Activated CD4-positive, alpha-beta T cell treated with anti-CD3 and anti-CD28 coated beads for 1 hour (primary cell): Measurements from ENCODE around the gene PAPOLA.
"Not testable (repeated sequence)": the region's sequence is repeated elsewhere in the genome, so short reads cannot be mapped to it uniquely, and the experiment has no call there.

Source experiments
- DNase-seq: peaks from one replicate; pipeline ENCODE4 v3.0.0-alpha.2; 2020

The PAPOLA gene

DNA sequence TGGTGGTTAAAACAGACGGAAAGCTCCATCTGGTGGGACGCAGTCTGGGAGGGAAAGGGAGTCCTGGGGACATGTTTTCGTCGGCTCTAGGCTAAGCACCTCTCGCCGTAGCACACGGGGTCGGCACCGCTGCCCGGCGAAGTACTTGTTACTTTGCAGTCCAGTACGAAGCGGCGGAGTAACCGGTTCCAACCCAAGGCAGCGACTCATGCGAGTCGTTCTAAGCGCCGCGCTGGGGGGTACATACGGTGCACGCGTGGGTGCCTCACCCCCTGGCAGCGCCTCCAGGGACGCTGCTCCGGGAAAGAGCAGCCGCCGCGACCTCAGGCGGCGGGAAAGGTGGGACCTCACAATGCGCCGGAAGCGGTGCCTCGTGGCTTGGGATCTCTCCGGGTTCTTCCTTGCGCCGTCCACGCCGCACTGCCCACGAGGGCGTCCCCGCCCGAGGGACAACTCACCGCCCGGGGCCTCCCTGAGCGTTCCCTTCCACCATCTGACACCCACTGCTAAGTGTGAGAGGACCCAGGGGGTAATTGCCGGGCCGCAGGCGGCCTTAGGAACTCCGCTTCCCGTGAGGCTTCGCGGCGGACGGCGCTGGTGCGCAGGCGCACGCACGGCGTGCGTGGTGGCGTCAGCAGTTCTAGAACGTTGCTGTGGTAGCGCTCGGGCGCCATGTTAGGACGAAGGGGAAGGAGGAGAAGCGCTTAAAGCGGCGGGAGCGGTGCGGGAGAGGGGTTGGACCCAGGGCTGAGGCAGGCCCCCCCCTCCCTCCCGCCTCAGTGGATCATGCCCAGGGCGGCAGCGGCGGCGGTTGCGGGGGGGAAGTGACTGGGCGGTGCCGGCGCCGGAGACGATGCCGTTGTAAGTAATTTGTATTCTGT is at the start of gene PAPOLA:
PAPOLA (plus strand) TSS at position 643 of the 881 bp plus-strand sequence; CDS start at position 854, 211 bp downstream.
- DNase-seq, result peak; percentile 94

DNA sequence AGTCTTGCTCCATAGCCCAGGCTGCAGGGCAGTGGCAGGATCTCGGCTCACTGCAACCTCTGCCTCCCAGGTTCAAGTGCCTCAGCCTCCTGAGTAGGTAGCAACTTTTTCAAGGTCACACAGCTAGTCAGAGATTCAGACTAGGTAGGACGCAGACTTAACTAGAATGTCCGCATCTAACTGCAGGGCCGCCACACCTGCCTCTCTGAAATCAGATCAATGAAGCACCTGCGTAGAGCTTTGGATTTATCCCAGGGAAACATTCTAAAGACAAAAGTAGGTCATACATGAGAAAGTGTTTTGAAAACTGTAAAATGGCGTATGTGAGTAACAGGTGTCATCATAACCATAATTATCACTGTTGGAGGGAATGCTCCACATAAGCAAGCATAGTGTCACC is 49.5 kb upstream of the PAPOLA start:
- no peak for DNase-seq

DNA sequence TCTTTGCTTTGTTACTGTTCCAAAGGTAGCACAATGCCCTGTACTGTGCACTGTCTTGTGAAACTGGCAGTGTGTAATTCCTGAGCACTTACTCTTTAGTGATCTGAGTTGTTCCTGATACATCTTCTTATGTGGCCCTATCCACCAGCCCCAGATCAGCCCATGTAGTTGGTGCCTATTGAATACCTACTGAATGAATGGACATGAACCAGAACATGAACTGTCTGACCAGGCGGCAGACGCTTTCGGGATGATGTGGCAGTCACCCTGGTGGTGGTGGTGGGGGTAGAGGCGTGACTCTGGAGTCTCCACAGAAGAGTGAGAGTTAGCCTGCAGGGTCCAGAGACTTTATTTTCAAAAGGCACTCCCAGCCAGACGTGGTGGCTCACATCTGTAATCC is 46.6 kb upstream of the PAPOLA start:
- no peak for DNase-seq

DNA sequence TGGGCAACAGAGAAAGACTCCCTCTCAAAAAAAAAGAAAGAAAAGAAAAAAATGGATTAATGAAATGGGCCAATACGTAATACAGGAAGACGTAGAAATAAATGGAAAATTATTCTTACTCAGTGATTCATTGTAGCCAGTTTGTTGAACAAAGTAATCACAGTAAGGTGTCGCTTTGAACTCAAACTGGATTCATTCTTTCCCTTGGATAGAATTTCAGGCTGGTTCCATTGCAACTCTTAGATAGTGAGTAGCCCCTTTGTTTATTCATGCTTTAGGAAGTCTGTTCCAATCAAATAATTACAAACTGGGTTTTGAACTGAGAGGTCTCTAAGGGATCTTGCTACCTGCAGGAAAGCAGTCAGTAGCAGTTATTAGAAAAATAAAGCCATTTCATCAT is 42.3 kb upstream of the PAPOLA start:
- no peak for DNase-seq

- DNase-seq, result no peak
Observed at GRCh38 chr14:96461950-96462798, 40.0 kb upstream of the PAPOLA start.

DNA sequence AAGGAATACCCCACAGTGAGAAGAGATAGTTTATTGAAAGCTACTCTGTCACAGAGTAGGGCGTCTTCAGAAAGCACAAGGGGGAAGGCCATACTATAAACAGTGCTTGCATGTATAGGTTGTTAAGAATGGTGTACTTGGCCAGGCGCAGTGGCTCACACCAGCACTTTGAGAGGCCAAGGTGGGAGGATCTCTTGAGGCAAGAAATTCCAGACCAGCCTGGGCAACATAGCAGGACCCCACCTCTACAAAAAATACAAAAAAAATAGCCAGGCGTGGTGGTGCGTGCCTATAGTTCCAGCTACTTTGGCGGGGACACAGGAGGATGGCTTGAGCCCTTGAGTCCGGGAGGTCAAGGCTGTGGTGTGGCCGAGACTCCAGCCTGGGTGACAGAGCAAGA is 38.0 kb upstream of the PAPOLA start:
- no peak for DNase-seq

DNA sequence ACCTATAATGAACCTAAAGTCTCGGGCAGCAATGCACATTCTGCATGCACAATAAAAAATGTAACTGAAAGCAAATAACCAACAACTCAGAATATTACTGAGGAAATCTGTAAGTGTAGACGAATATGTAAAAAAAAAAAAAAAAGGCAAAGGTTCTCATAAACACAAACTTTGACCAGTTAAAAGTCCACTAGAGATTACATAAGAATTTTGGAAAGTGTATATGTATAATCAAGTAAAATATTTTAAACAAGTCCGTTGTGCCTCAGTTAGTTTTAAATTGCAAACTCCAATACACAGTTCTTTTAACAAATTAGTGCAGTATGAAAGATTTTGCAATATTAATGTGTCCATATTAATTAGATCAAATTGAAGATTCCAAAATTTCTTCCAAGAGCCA is 35.3 kb upstream of the PAPOLA start:
- DNase-seq, result no peak

- DNase-seq, result no peak
Observed at GRCh38 chr14:96470331-96470730, 31.9 kb upstream of the PAPOLA start.

- DNase-seq, result not testable (repeated sequence)
Observed at GRCh38 chr14:96470967-96471366, 31.2 kb upstream of the PAPOLA start.

DNA sequence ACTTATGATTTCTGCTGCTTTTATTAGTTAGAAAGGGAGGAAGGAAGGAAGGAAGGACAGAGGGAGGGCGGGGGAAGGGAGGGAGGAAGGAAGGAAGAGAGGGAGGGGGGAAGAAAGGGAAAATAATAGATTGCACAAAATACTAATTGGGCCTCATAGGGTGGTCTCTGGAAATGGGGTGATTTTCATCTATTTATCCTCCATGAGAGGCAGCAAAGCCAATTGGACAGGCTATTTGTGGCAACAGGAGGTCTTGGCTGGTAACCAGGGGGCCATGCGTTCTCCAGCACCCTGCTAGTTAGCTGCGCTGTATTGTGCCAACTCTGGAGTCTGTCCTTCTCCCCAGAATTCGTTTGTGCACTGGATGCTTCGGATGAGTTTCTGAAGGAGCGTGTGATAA is 24.1 kb upstream of the PAPOLA start:
- DNase-seq, result no peak

GRCh38 chr14:96479435-96480146 is 22.6 kb upstream of the PAPOLA start:
- DNase-seq, result no peak

GRCh38 chr14:96481731-96482314 is 20.4 kb upstream of the PAPOLA start:
- DNase-seq, result no peak

DNA sequence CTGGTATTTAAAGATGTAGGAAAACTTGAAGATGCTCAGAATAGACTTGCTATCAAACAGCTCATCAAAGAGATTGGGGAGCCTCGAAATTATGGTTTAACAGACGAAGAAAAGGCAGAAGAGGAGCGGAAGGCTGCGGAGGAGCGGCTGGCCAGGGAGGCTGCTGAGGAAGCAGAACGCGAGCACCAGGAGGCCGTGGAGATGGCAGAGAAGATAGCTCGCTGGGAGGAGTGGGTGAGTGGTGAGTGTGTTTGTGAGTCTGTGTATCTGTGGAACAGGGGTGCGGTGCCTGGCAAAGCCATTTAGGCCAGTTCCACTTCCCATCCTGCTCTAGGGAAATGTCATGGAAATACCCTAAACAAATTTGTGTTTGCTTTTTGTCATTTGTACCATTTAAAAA is 19.2 kb upstream of the PAPOLA start:
- DNase-seq, result no peak

- DNase-seq, result no peak
Observed at GRCh38 chr14:96484399-96484798, 17.8 kb upstream of the PAPOLA start.

DNA sequence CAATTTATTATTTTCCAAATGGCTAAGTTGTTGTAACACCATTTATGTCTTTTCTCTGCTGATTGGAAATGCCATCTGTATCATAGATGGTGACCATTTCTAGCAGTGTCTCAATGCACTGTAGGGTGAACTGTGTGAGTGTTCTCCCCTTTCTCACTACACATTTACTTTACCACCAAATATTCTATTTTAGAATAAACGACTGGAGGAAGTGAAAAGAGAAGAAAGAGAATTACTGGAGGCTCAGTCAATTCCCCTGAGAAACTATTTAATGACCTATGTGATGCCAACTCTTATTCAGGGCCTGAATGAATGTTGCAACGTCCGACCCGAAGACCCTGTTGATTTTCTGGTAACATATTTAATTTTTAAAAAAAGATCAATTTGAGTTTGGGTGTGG is 15.5 kb upstream of the PAPOLA start:
- no peak for DNase-seq

- no peak for DNase-seq
Observed at GRCh38 chr14:96489327-96489726, 12.9 kb upstream of the PAPOLA start.

DNA sequence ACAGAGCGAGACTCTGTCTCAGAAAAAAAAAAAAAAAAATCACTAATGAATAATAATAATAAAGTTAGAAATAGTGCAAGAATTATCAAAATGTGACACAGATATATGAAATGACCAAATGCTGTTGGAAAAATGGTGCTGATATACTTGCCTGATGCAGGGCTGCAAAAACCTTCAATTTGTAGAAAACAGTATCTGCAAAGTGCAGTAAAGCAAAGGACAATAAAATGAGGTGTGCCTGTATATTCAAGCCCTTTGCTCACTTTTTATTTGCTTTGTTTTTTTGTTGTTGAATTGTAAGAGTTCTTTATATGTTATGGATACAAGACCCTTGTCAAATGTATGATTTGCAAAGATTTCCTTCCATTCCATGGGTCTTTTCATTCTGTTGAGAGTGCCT is 9.0 kb upstream of the PAPOLA start:
- no peak for DNase-seq

DNA sequence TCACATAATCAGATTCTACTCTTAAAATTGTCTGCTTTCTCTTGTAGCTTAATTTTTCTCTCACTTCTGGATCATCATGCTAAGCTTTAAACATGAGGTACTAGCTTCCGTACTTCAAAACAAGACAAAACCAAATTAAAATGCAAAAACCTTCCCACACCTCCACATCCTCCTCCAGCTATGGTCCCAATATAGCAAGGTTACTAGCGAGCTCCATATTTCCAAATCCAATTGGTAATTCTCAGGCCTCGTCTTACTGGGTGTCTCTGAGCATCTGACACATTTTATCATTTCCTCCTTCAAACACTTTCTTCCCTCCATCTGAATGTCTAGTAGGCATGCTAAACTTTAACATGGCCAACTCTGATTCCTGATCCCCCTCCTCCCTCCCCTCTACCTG is 7.9 kb upstream of the PAPOLA start:
- no peak for DNase-seq

- no peak for DNase-seq
Observed at GRCh38 chr14:96497087-96497486, 5.1 kb upstream of the PAPOLA start.

DNA sequence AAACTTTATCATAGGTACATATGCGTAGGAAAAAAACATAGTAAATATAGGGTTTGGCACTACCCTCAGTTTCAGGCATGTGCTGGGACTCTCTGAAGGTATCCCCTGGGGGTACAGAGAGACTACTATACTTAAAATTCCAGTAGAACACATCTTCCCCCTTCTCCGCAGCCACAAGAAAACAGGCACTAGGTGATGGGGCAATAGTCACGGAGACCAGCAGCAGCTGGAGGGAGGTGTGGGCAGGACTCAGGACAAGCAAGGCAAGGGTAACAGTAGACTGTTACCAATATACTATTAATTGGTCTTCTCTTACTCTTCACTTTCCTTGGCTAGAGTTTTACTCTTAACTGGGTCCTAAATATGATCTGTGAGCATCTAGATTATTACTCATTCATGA is 4.6 kb upstream of the PAPOLA start:
- DNase-seq, result no peak

- no peak for DNase-seq
Observed at GRCh38 chr14:96501217-96501739, 904 bp upstream of the PAPOLA start.

DNA sequence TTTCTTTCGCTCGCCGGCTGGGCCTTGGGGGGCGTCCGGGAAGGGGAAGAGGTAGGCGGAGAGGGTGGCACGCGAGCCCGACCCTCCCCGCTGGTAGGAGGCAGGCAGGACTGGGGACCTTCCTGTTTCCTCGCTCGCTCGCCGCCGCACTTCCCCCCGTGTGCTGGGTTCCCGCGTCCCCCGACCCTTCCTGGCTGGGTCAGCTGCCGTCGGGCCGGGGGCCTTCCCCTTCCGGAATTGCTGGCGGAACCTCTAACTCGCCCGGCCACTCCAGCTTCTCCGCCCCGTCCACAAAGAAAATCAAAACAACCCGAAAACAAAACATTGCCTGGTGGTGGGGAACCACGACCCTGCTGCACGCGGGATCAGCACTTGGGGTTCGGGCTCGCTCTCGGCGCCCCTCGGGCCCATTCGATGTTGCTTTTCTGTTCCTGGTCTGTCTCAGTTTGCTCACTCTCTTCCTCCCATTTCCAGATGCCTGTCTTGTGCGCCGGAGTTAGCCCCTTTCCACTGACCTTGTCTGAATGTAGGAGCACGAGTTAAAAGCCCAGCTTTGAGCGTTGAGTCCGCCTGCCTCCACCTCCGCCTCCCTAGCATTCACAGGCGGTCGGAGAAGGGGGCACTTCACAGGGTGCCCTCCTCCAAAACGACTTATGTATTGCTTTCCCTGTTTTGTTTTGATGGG is 581 bp downstream of the PAPOLA start:
- DNase-seq, result no peak
